A549 treated with Mapracorat at 1 μM for 4 hours (cell line): ENCODE measurements around the gene CEBPA. TPM values are rescaled to one million over a fixed set of nuclear protein-coding genes. Genes with fewer than 3 reads are reported as not detected.

Experiments used
- total RNA-seq: library from RNA; stranded (reverse); fragments of 200-300 nt; extraction: Qiagen RNA extraction; gene quantifications from 5 replicates; pipeline ENCODE4 v1.2.3, GENCODE V29; 2022

The CEBPA gene
- total RNA-seq = 5.3 to 10.2 TPM (median 8.8 TPM) in 5 replicates

DNA sequence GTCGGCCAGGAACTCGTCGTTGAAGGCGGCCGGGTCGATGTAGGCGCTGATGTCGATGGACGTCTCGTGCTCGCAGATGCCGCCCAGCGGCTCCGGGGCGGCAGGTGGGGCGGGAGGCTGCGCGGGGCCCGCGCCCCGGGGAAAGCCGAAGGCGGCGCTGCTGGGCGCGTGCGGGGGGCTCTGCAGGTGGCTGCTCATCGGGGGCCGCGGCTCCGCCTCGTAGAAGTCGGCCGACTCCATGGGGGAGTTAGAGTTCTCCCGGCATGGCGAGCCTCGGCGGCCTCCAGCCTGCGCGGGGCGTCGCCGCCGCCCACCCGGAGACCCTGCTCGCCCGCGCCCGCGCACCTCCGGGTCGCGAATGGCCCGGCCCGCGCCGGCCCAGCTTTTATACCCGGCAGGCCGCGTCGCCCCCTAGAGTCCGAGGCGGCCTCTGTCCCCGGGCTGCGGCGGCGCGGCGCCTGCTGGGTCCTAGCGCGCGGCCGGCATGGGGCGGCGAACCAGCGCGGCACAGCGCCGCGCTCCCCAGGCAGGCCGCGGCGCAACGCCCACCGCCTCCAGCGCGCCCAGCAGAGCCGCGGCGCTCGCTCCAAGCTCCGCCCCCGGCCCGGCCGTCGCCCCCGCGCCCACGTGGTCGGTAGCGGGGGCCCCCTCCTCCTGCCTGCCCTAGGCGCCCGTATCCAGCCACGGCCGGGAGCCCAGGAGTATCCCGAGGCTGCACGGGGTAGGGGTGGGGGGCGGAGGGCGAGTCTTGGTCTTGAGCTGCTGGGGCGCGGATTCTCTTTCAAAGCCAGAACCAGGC is at the start of gene CEBPA:
CEBPA (minus strand) TSS at position 360 of the 799 bp plus-strand sequence; CDS start at position 240, 120 bp downstream.

Other genes starting within 250 kb of the CEBPA start
- gene RHPN2, start 237.6 kb downstream of the CEBPA start, total RNA-seq = 43.7 to 56.1 TPM (median 53.1 TPM) in 5 replicates
- 12.8 to 15.9 TPM (median 15.0 TPM) in 5 replicates for gene GPATCH1, start 221.4 kb downstream of the CEBPA start, total RNA-seq
- gene WDR88, start 170.4 kb downstream of the CEBPA start, total RNA-seq = 0.31 TPM in 1 of 5 replicates, not detected in the others
- gene LRP3, start 108.2 kb downstream of the CEBPA start, total RNA-seq = 29.1 to 54.1 TPM (median 51.0 TPM) in 5 replicates
- 0.11 to 0.12 TPM in 2 of 5 replicates, not detected in the others for gene SLC7A10, start 76.7 kb downstream of the CEBPA start, total RNA-seq
- gene CEBPG, start 71.2 kb upstream of the CEBPA start, total RNA-seq = 37.7 to 41.2 TPM (median 40.0 TPM) in 5 replicates
- 106 to 124 TPM (median 119 TPM) in 5 replicates for gene PEPD, start 219.3 kb upstream of the CEBPA start, total RNA-seq